ENCODE measurements around the gene DEGS2. TPM values are rescaled to one million over a fixed set of nuclear protein-coding genes. Genes with fewer than 3 reads are reported as not detected.

The DEGS2 gene
- total RNA-seq, 1 experiment from 2014 or later, result 1.8 TPM

DNA sequence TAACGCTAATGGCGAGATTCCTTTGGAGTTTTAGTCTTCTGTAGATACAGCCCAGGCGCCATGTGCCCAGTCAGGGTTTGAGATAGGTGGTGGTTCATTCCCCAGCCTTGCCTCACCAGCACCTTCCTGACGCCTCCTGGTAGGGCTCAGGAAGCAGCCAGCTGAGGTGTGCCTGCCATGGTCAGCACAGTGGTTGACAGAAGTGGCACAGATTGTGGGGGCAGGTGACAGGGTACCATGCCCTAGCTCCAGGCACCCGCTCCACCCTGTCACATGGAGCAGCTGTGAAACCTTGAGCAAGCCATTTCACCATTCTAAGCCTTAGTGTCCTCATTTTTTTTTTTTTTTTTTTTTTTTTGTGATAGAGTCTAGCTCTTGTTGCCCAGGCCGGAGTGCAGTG is 48.6 kb downstream of the DEGS2 start (continued):
- TF ChIP-seq, protein P1, sequence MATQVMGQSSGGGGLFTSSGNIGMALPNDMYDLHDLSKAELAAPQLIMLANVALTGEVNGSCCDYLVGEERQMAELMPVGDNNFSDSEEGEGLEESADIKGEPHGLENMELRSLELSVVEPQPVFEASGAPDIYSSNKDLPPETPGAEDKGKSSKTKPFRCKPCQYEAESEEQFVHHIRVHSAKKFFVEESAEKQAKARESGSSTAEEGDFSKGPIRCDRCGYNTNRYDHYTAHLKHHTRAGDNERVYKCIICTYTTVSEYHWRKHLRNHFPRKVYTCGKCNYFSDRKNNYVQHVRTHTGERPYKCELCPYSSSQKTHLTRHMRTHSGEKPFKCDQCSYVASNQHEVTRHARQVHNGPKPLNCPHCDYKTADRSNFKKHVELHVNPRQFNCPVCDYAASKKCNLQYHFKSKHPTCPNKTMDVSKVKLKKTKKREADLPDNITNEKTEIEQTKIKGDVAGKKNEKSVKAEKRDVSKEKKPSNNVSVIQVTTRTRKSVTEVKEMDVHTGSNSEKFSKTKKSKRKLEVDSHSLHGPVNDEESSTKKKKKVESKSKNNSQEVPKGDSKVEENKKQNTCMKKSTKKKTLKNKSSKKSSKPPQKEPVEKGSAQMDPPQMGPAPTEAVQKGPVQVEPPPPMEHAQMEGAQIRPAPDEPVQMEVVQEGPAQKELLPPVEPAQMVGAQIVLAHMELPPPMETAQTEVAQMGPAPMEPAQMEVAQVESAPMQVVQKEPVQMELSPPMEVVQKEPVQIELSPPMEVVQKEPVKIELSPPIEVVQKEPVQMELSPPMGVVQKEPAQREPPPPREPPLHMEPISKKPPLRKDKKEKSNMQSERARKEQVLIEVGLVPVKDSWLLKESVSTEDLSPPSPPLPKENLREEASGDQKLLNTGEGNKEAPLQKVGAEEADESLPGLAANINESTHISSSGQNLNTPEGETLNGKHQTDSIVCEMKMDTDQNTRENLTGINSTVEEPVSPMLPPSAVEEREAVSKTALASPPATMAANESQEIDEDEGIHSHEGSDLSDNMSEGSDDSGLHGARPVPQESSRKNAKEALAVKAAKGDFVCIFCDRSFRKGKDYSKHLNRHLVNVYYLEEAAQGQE (IDR thresholded peaks at IDR 0.05; ENCODE audit: low read depth), result no peak
- no peak for TF ChIP-seq POLR2AphosphoS5 (IDR thresholded peaks at IDR 0.05; ENCODE audit: low read depth, low read length)
- TF ChIP-seq MAX (IDR thresholded peaks at IDR 0.05), result no peak
- no peak for TF ChIP-seq EZH2phosphoT487 (IDR thresholded peaks at IDR 0.05; ENCODE audit: borderline replicate concordance)
- TF ChIP-seq SIN3A (IDR thresholded peaks at IDR 0.05; ENCODE audit: low read depth), result no peak
- no peak for TF ChIP-seq ZNF274 (IDR thresholded peaks at IDR 0.05; ENCODE audit: low read depth, low read length)
- no peak for TF ChIP-seq CBX3 (IDR thresholded peaks at IDR 0.05; ENCODE audit: low read depth)
- no peak for TF ChIP-seq POLR2A (IDR thresholded peaks at IDR 0.05; ENCODE audit: borderline replicate concordance, extremely low read depth, insufficient read depth, insufficient read length)

DNA sequence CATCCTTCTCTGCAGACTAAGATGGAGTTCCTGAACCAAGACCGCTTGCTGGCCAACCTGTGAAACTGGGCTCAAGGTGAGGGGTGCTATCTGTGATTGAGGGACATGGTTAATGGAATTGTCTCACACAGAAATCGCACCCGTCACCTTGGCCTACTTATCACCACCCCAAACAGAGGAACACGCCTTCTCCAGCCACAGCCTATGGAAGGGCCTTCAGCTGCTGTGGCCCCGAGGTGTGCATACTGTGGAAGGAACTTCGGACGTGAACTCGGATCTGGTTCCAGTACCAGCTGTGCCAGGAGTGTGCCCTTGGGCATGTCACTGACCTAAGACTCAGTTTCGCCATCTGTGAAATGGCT is 49.9 kb downstream of the DEGS2 start:
- no peaks in the 10 kb centered on the region for H4K20me1 ChIP-seq (ENCODE audit: insufficient read depth)
- TF ChIP-seq JUND (IDR thresholded peaks at IDR 0.05), result no peak
- TF ChIP-seq EGR1 (IDR thresholded peaks at IDR 0.05; ENCODE audit: low read depth), result no peak
- TF ChIP-seq MAX (IDR thresholded peaks at IDR 0.05), result no peak
- TF ChIP-seq EZH2 (IDR thresholded peaks at IDR 0.05), result no peak
- no peak for TF ChIP-seq ZNF274 (IDR thresholded peaks at IDR 0.05; ENCODE audit: low read depth, low read length)
- TF ChIP-seq POLR2AphosphoS5 (IDR thresholded peaks at IDR 0.05; ENCODE audit: low read depth, low read length), result no peak
- TF ChIP-seq ZFX (IDR thresholded peaks at IDR 0.05), result no peak
- TF ChIP-seq CEBPB (IDR thresholded peaks at IDR 0.05; ENCODE audit: low read depth), result no peak
- TF ChIP-seq CTCF (IDR thresholded peaks at IDR 0.05 in 2 of 3, conservative IDR thresholded peaks at IDR 0.05 in 1 of 3; ENCODE audit: borderline replicate concordance in 1 of 3, insufficient read depth in 1 of 3, low read depth in 2 of 3, low read length in 2 of 3), result no peak
- no peak for TF ChIP-seq FOSL1 (IDR thresholded peaks at IDR 0.05; ENCODE audit: low read depth)
- no peak for TF ChIP-seq ELF1 (IDR thresholded peaks at IDR 0.05; ENCODE audit: borderline replicate concordance, low read depth)
- TF ChIP-seq RAD21 (IDR thresholded peaks at IDR 0.05; ENCODE audit: low read depth), result no peak
- TF ChIP-seq SIN3A (IDR thresholded peaks at IDR 0.05; ENCODE audit: low read depth), result no peak
- TF ChIP-seq CBX3 (IDR thresholded peaks at IDR 0.05; ENCODE audit: low read depth), result no peak
- TF ChIP-seq ZBTB33 (IDR thresholded peaks at IDR 0.05; ENCODE audit: extremely low read depth, insufficient replicate concordance, low read length), result no peak
- no TSS peak for BruUV-seq (replicated peaks)
- CTCF ChIA-PET, result interaction anchor here (2.2 kb wide), 1 partner anchor 126 kb away, joined by 27 read pairs; no protein-coding TSS in a partner anchor
- no peak for DNase-seq (ENCODE audit: low read depth, low spot score)
- no peak overlapping the region for H3K4me2 ChIP-seq (ENCODE audit: low read length)
- RAD21 ChIA-PET (ENCODE audit: low non-redundant PET in 1 of 2, low total read pairs in 2 of 2, uncharacterized antibody in 2 of 2, unreplicated experiment in 2 of 2), result no interaction called here
- H3K27ac ChIP-seq (ENCODE audit: low read depth, low read length), result no peak overlapping the region
- no peaks in the 10 kb centered on the region for H3K27me3 ChIP-seq (ENCODE audit: insufficient read depth, low read length)
- no peak for ATAC-seq
- intact Hi-C loops (cut with micrococcal nuclease), result loop anchor here (2.0 kb wide), 1 partner anchor 83 kb away; no protein-coding TSS in a partner anchor
- H3K9me2 ChIP-seq (ENCODE audit: insufficient read depth), result no peaks in the 10 kb centered on the region
- H3K9ac ChIP-seq (ENCODE audit: low read length), result no peak overlapping the region
- POLR2A ChIA-PET, result no interaction called here
- H3K4me3 ChIP-seq (replicated peaks in 1 of 2; ENCODE audit: low read depth in 1 of 2, low read length in 2 of 2), result no peak overlapping the region
- H3K36me3 ChIP-seq (ENCODE audit: control insufficient read depth in 1 of 2, insufficient read depth in 2 of 2, low read length in 2 of 2), result no peaks in the 10 kb centered on the region
- H3K9me3 ChIP-seq (ENCODE audit: control insufficient read depth in 1 of 2, insufficient read depth in 1 of 2, low read depth in 1 of 2, low read length in 2 of 2), result no peaks in the 10 kb centered on the region
- H3K79me2 ChIP-seq (ENCODE audit: insufficient read depth, low read length), result no peaks in the 10 kb centered on the region
- H3K4me1 ChIP-seq (ENCODE audit: control insufficient read depth in 1 of 2, insufficient read depth in 2 of 2, low read length in 2 of 2), result peaks cover 0 to 13% of the 10 kb centered on the region in 2 experiments; a peak in 1 of 4 replicates
- no peak overlapping the region for H2AFZ ChIP-seq (ENCODE audit: low read depth, low read length, poor library complexity, severe bottlenecking)
